Measurements from ENCODE around the gene PNPLA7. TPM values are rescaled to one million over a fixed set of nuclear protein-coding genes. Genes with fewer than 3 reads are reported as not detected.

PNPLA7 gene
- total and polyA plus RNA-seq, 10 donors: 5.1 to 22.7 (median 10.7) TPM

- intact Hi-C loops (cut with DNase I; ENCODE audit: low total_unique reads): no loop called here
Measured at GRCh38 chr9:137486545-137487453, 63.4 kb downstream of the PNPLA7 start.

DNA sequence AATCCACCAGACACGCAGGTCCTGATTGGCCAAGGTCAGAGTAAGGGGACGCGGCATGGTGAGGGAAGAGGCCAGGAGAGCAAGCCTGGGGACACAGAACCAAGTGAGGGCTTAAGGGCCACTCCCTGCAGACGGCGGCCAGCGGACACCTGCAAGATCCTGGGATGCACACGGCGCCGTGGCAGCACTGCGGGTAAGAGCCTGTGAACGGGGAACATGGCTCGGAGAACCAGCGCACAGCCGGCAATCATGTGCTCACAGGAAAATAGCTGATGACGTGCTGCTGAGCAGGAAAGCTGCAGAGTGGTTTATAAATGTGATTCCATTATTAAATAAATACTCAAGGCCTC, 64.1 kb downstream of the PNPLA7 start:
- WGBS, 5 donors: 88 to 98% (median 94%) methylated on average over 14 to 15 of the region's 15 CpGs

More at GRCh38 chr9:137486545-137487453, 63.4 kb downstream of the PNPLA7 start:
- peaks cover 0 to 8% (median 0%) of the 10 kb centered on the region in 6 donors for H3K36me3 ChIP-seq
- no peaks in the 10 kb centered on the region for H3K9me3 ChIP-seq
- no peaks in the 10 kb centered on the region for H3K27me3 ChIP-seq (replicated peaks in 1 of 7)
- DNase-seq: peak; percentile 63
- no peak overlapping the region for H3K4me3 ChIP-seq
- no peak overlapping the region for H3K27ac ChIP-seq
- peaks cover 0 to 13% (median 7%) of the 10 kb centered on the region in 6 donors for H3K4me1 ChIP-seq
- TF ChIP-seq POLR2A (IDR thresholded peaks at IDR 0.05): no peak
- TF ChIP-seq POLR2AphosphoS5 (IDR thresholded peaks at IDR 0.05): no peak
- no peak for TF ChIP-seq CTCF (IDR thresholded peaks at IDR 0.05 in 8 of 11, conservative IDR thresholded peaks at IDR 0.05 in 3 of 11)
- WGBS, 5 donors: 84 to 90% (median 88%) methylated on average over 25 to 35 of the region's 35 CpGs

DNA sequence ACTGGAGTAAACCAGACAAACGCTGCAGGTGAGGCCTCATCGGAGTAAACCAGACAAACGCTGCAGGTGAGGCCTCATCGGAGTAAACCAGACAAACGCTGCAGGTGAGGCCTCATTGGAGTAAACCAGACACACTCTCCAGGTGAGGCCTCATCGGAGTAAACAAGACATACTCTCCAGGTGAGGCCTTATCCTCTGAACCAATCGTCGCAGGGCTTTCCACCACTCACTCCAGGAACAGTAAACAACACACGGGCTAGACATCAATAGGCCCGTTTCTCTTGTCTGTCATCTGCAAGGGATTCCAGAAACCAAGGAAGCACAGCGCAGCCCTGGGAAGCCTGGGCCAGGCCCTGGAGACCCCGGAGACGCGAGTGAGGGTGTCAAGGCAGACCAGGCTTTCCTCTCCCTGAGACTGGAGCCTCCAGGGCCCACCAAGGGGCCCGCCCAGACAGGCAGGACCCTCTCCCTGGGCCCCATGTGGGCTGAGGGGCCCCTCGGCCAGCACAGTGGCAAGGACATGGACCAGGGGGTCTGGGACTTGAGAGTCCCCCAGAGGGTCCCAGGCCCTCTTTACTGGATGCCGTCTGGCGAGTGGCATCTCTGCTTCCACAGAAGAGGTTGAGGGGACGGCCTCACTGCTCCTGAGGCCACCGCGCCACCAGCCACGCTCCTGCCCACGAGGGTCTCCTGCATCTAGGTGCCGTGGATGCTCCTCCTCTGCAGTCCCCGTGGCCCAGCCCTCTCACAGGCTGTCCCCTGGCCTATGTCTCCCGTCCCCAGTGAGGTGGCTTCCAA, 64.7 kb downstream of the PNPLA7 start:
- no peak overlapping the region for H3K4me3 ChIP-seq
- peaks cover 0 to under 1% (median 0%) of the 10 kb centered on the region in 6 donors for H3K36me3 ChIP-seq
- no peaks in the 10 kb centered on the region for H3K9me3 ChIP-seq
- WGBS, 5 donors: 89 to 94% (median 91%) methylated on average over 15 to 26 of the region's 26 CpGs
- intact Hi-C loops (cut with DNase I; ENCODE audit: low total_unique reads): no loop called here
- H3K27ac ChIP-seq: no peak overlapping the region
- TF ChIP-seq POLR2A (IDR thresholded peaks at IDR 0.05) (no peak), CTCF (IDR thresholded peaks at IDR 0.05 in 8 of 11, conservative IDR thresholded peaks at IDR 0.05 in 3 of 11) (no peak), POLR2AphosphoS5 (IDR thresholded peaks at IDR 0.05) (peak in 1 of 3 donors; percentile 7)
- no peaks in the 10 kb centered on the region for H3K27me3 ChIP-seq (replicated peaks in 1 of 7)
- H3K4me1 ChIP-seq: peaks cover 0 to 20% (median 8%) of the 10 kb centered on the region in 6 donors
- peak; percentile 56 for DNase-seq

More for the DNA sequence above, 64.1 kb downstream of the PNPLA7 start:
- intact Hi-C loops (cut with DNase I; ENCODE audit: low total_unique reads): no loop called here
- H3K36me3 ChIP-seq: peaks cover 0 to under 1% (median 0%) of the 10 kb centered on the region in 6 donors
- H3K27ac ChIP-seq: no peak overlapping the region
- H3K9me3 ChIP-seq: no peaks in the 10 kb centered on the region
- H3K4me1 ChIP-seq: peaks cover 0 to 17% (median 7%) of the 10 kb centered on the region in 6 donors
- no peak overlapping the region for H3K4me3 ChIP-seq
- no peaks in the 10 kb centered on the region for H3K27me3 ChIP-seq (replicated peaks in 1 of 7)
- TF ChIP-seq POLR2A (IDR thresholded peaks at IDR 0.05) (no peak), POLR2AphosphoS5 (IDR thresholded peaks at IDR 0.05) (no peak), CTCF (IDR thresholded peaks at IDR 0.05 in 8 of 11, conservative IDR thresholded peaks at IDR 0.05 in 3 of 11) (no peak)
- no peak for DNase-seq

Data from spleen (tissue), 11 donors.